BJ (cell line): ENCODE measurements around the gene PDE4D. TPM values are rescaled to one million over a fixed set of nuclear protein-coding genes. Genes with fewer than 3 reads are reported as not detected.

Source experiments
- CTCF ChIA-PET: fragments of 350-600 bp; formaldehyde crosslinking; extraction: SDS; loops from one replicate; lab custom pipeline; 2021; ENCODE audit warnings: antibody characterized with exemption, inconsistent platforms; lab: Yijun Ruan, JAX
- POLR2A ChIA-PET: fragments of 300-600 bp; sonication (Branson Sonifier 250); formaldehyde crosslinking; extraction: SDS; loops from one replicate; lab custom pipeline; 2021; ENCODE audit warnings: antibody characterized with exemption; lab: Charles Lee
- DNase-seq: peaks from one replicate; pipeline ENCODE4 v3.0.0-alpha.2; 2011; ENCODE audit warnings: low read depth
- H3K27me3 ChIP-seq: 2 replicates; pipeline ENCODE4 v1.6.0; 2011; ENCODE audit warnings: low read length; ENCODE audit not compliant: control insufficient read depth, insufficient read depth
- H3K36me3 ChIP-seq: 2 replicates; pipeline ENCODE4 v1.5.1; 2011; ENCODE audit warnings: low read length; ENCODE audit not compliant: control insufficient read depth, insufficient read depth
- H3K4me3 ChIP-seq: 2 replicates; pipeline ENCODE4 v1.5.1; 2011; ENCODE audit warnings: low read depth, mild to moderate bottlenecking, control low read depth, low read length
- polyA plus RNA-seq: library from polyadenylated mRNA; depleted of rRNA; stranded (reverse); fragments of >200 nt; gene quantifications from 2 replicates; pipeline ENCODE4 v1.2.3, GENCODE V29; 2011
- TF ChIP-seq, protein P1 (sequence below): IDR thresholded peaks from 2 replicates; pipeline ENCODE4 v1.5.1; 2011; ENCODE audit warnings: low read depth, mild to moderate bottlenecking, control low read depth, inconsistent platforms, low read length, moderate library complexity; ENCODE audit not compliant: insufficient read depth

Gene PDE4D
- polyA plus RNA-seq, 1 experiment = 2.8 TPM

DNA sequence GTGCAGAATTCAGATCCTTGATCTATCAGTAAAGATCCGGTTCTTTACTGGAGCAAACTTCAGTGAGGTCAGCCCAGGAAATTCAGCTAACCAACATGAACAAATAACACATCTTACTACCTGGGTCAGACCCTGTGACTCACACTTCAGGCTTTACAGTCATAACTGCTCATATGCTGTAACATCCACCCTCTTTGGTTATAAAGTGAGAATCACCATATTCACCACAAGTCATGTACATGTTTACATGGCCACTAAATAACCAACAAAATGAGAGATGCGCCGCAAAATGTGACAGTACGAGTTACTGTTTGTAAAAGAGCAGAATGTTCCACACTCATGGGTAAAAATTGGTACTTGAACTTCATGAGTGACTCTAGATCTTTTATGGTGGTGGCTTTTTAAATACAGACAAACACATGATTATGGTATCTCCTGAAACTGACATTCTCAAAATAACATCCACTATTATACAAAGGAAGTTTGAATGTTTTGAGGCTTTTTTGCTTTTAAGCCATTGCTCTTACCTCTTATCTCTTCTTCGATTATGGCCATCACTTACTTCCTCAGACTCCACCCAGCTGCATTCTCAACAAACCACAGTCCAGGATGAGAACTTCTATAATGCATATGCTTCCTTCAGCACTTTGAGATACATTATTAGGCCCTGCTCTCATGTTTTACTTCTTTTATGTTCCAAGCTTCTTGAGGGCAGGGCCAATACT is 794.1 kb downstream of the PDE4D start:
- POLR2A ChIA-PET = no interaction called here
- DNase-seq = no peak
- CTCF ChIA-PET = interaction anchor here (0.6 to 1.5 kb wide), 2 partner anchors 15 to 63 kb away, joined by 3 read pairs; no protein-coding TSS in a partner anchor
- TF ChIP-seq, protein P1, sequence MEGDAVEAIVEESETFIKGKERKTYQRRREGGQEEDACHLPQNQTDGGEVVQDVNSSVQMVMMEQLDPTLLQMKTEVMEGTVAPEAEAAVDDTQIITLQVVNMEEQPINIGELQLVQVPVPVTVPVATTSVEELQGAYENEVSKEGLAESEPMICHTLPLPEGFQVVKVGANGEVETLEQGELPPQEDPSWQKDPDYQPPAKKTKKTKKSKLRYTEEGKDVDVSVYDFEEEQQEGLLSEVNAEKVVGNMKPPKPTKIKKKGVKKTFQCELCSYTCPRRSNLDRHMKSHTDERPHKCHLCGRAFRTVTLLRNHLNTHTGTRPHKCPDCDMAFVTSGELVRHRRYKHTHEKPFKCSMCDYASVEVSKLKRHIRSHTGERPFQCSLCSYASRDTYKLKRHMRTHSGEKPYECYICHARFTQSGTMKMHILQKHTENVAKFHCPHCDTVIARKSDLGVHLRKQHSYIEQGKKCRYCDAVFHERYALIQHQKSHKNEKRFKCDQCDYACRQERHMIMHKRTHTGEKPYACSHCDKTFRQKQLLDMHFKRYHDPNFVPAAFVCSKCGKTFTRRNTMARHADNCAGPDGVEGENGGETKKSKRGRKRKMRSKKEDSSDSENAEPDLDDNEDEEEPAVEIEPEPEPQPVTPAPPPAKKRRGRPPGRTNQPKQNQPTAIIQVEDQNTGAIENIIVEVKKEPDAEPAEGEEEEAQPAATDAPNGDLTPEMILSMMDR = no peak
- H3K4me3 ChIP-seq = no peak overlapping the region
- H3K36me3 ChIP-seq = no peaks in the 10 kb centered on the region
- no peaks in the 10 kb centered on the region for H3K27me3 ChIP-seq

DNA sequence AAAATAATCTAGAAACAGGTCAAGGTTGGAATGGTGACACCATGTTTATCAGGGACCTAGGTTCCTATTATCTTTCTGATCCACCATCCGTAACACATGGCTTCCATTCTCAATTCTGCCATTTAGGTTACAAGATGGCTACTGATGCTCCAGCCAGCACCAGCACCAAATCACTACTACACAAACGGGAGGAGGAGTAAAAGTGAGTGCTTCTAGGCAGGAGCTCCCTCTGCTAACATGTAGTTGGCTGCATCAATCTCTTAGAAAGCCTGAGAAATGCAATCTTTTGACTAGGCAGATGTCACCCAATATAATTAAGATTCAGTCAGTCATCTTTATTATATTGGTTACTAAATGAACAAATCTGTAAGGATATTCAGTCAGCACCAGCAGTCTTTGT is 794.8 kb downstream of the PDE4D start:
- CTCF ChIA-PET = interaction anchor here (0.6 to 1.7 kb wide), 3 partner anchors 13 to 62 kb away, joined by 3 to 5 read pairs (median 3); no protein-coding TSS in a partner anchor
- no peak for DNase-seq
- TF ChIP-seq, protein P1 = no peak
- Histone ChIP-seq H3K36me3 (no peaks in the 10 kb centered on the region), H3K4me3 (no peak overlapping the region), H3K27me3 (no peaks in the 10 kb centered on the region)
- POLR2A ChIA-PET = no interaction called here

DNA sequence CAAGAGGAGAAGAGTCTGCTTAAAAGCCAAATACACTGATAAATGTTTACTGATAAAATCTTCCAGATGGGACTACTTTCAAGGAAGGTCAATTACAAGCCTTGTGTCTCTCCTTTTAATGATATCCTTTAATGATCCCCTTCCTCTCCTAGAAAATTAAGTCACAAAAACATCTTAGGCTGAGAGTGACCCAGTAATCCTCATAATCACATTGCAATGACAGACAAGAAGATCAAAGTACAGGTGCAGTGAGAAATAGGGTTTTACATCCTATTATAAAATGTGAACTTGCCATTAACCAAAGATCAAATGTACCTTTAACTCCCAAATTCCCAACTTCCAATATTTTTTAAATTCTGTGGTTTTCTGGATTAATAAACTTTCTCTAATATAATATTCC is 795.8 kb downstream of the PDE4D start:
- Histone ChIP-seq H3K27me3 (no peaks in the 10 kb centered on the region), H3K4me3 (no peak overlapping the region), H3K36me3 (no peaks in the 10 kb centered on the region)
- CTCF ChIA-PET = interaction anchor here (1.5 to 1.7 kb wide), 2 partner anchors 12 to 61 kb away, joined by 3 to 5 read pairs; no protein-coding TSS in a partner anchor
- no peak for DNase-seq
- TF ChIP-seq, protein P1 = no peak
- POLR2A ChIA-PET = no interaction called here

DNA sequence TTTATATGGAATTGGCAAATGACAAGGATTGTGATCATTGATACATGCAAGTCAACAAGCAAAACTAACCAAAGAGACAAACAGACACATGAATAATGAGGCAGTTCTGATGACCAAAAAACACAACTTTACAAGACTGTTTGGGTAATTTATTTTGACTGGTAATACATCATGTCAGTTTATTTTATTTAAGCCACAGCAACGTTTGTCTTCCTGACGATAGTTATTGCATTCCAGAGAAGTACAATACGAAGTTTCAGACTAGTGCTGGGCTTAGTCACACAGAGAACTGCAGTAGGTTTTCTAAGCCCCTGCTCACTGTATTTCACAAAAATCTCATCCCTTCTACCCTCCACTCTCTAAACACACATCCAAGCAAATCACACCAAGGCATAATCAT is 796.4 kb downstream of the PDE4D start:
- Histone ChIP-seq H3K4me3 (no peak overlapping the region), H3K36me3 (no peaks in the 10 kb centered on the region), H3K27me3 (no peaks in the 10 kb centered on the region)
- CTCF ChIA-PET = interaction anchor here (1.7 kb wide), 1 partner anchor 11 kb away, joined by 5 read pairs; no protein-coding TSS in a partner anchor
- TF ChIP-seq, protein P1 = no peak
- POLR2A ChIA-PET = no interaction called here
- DNase-seq = no peak

DNA sequence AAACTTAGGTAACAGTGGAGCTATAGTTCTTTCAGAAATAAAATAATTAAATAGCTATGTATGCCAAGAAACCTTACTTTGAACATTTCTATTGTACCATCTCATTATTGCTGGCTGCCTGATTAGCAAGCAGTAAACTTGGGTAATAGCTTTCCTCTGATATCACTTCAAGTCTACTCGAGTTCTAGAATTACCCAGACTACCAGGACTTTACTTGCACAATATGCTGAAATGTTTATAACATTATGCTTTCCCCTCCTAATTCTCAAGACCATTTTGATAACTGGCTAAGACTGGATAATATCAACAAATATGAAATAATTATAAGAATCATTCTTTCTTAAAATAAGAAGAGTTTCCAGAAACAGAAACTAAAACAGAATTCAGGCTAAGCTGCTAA is 798.0 kb downstream of the PDE4D start:
- H3K27me3 ChIP-seq = no peaks in the 10 kb centered on the region
- ChIA-PET CTCF (interaction anchor here (1.3 to 1.4 kb wide), 2 partner anchors 9 to 11 kb away, joined by 4 to 5 read pairs; no protein-coding TSS in a partner anchor), POLR2A (no interaction called here)
- TF ChIP-seq, protein P1 = no peak
- DNase-seq = no peak
- no peak overlapping the region for H3K4me3 ChIP-seq
- H3K36me3 ChIP-seq = no peaks in the 10 kb centered on the region
